Activated CD4-positive, alpha-beta T cell treated with anti-CD3 and anti-CD28 coated beads, Interleukin-2, amount 10 ng/mL, durations not matched to agents 7 days and 5 days (primary cell): ENCODE measurements around the gene DNMT3B. TPM values are rescaled to one million over a fixed set of nuclear protein-coding genes. Genes with fewer than 3 reads are reported as not detected.

Experiments used
- CTCF ChIA-PET: fragments of 350-600 bp; sonication (Branson Sonifier 250); formaldehyde crosslinking; loops from one replicate; lab custom pipeline; 2021; ENCODE audit warnings: antibody characterized with exemption; lab: Charles Lee
- POLR2A ChIA-PET: fragments of 350-600 bp; sonication (Branson Sonifier 250); formaldehyde crosslinking; loops from one replicate; lab custom pipeline; 2021; ENCODE audit warnings: antibody characterized with exemption; lab: Charles Lee
- DNase-seq: peaks from one replicate; pipeline ENCODE4 v3.0.0-alpha.2; 2020
- H3K27ac Mint-ChIP-seq: one replicate; pipeline ENCODE4 v1.8.0; 2021; ENCODE audit warnings: mild to moderate bottlenecking, moderate library complexity, mixed read lengths
- H3K27me3 Mint-ChIP-seq: one replicate; pipeline ENCODE4 v1.8.0; 2021; ENCODE audit warnings: mixed read lengths
- H3K36me3 Mint-ChIP-seq: one replicate; pipeline ENCODE4 v1.8.0; 2021; ENCODE audit warnings: low read depth, mixed read lengths
- H3K4me1 Mint-ChIP-seq: one replicate; pipeline ENCODE4 v1.8.0; 2021; ENCODE audit warnings: mixed read lengths
- H3K4me3 Mint-ChIP-seq: one replicate; pipeline ENCODE4 v1.8.0; 2021; ENCODE audit warnings: mild to moderate bottlenecking, moderate library complexity, mixed read lengths
- H3K9me3 Mint-ChIP-seq: one replicate; pipeline ENCODE4 v1.8.0; 2021; ENCODE audit warnings: mixed read lengths
- total RNA-seq, 2 experiments: library from RNA; stranded (reverse); gene quantifications; one replicate each; pipeline ENCODE4 v1.2.3, GENCODE V29; 2021

DNMT3B gene
- total RNA-seq, 2 experiments from 2014 or later = 3.7 to 4.1 TPM

GRCh38 chr20:32820698-32821377 lies 58.7 kb downstream of the DNMT3B start:
- Mint-ChIP-seq H3K27ac (peak overlapping the region; percentile 98), H3K27me3 (no peaks in the 10 kb centered on the region), H3K36me3 (peaks cover 21% of the 10 kb centered on the region), H3K4me3 (peak overlapping the region; percentile 96), H3K4me1 (peaks cover 41% of the 10 kb centered on the region), H3K9me3 (no peaks in the 10 kb centered on the region)
- POLR2A ChIA-PET = interaction anchor here (0.6 kb wide), 1 partner anchor 54 kb away, joined by 3 read pairs; no protein-coding TSS in a partner anchor
- DNase-seq = no peak
- CTCF ChIA-PET = interaction anchor here (0.6 to 1.7 kb wide), 5 partner anchors 9 to 68 kb away, joined by 3 to 6 read pairs (median 3); no protein-coding TSS in a partner anchor

GRCh38 chr20:32822225-32822624 lies 60.0 kb downstream of the DNMT3B start:
- Mint-ChIP-seq H3K27me3 (no peaks in the 10 kb centered on the region), H3K27ac (peak overlapping the region; percentile 98), H3K9me3 (no peaks in the 10 kb centered on the region), H3K4me3 (peak overlapping the region; percentile 96), H3K36me3 (peaks cover 29% of the 10 kb centered on the region), H3K4me1 (peaks cover 45% of the 10 kb centered on the region)
- POLR2A ChIA-PET = interaction anchor here (0.6 kb wide), 1 partner anchor 569 kb away, joined by 3 read pairs; no protein-coding TSS in a partner anchor
- CTCF ChIA-PET = interaction anchor here (0.5 to 3.3 kb wide), 2 partner anchors 13 to 21 kb away, joined by 3 to 11 read pairs; no protein-coding TSS in a partner anchor
- DNase-seq = no peak

- H3K27ac Mint-ChIP-seq = peak overlapping the region; percentile 19
- no peak for DNase-seq
- no peak overlapping the region for H3K4me3 Mint-ChIP-seq
- no peaks in the 10 kb centered on the region for H3K27me3 Mint-ChIP-seq
- H3K9me3 Mint-ChIP-seq = no peaks in the 10 kb centered on the region
- H3K4me1 Mint-ChIP-seq = peaks cover 48% of the 10 kb centered on the region
- ChIA-PET CTCF (interaction anchor here (1.2 to 3.3 kb wide), 2 partner anchors 20 to 33 kb away, joined by 3 to 11 read pairs; no protein-coding TSS in a partner anchor), POLR2A (no interaction called here)
- peaks cover 34% of the 10 kb centered on the region for H3K36me3 Mint-ChIP-seq
Observed at GRCh38 chr20:32823078-32823477, 60.9 kb downstream of the DNMT3B start.

- Mint-ChIP-seq H3K4me3 (no peak overlapping the region), H3K36me3 (peaks cover 40% of the 10 kb centered on the region), H3K4me1 (peaks cover 52% of the 10 kb centered on the region), H3K27ac (peak overlapping the region; percentile 12), H3K27me3 (no peaks in the 10 kb centered on the region), H3K9me3 (no peaks in the 10 kb centered on the region)
- ChIA-PET POLR2A (no interaction called here), CTCF (interaction anchor here (0.5 to 3.3 kb wide), 4 partner anchors 19 to 97 kb away, joined by 3 to 11 read pairs (median 4); no protein-coding TSS in a partner anchor)
- no peak for DNase-seq
Observed at GRCh38 chr20:32823737-32824588, 61.8 kb downstream of the DNMT3B start.

GRCh38 chr20:32828029-32828680 lies 66.0 kb downstream of the DNMT3B start:
- POLR2A ChIA-PET = no interaction called here
- H3K4me1 Mint-ChIP-seq = peaks cover 64% of the 10 kb centered on the region
- H3K27me3 Mint-ChIP-seq = no peaks in the 10 kb centered on the region
- H3K9me3 Mint-ChIP-seq = no peaks in the 10 kb centered on the region
- CTCF ChIA-PET = interaction anchor here (0.6 to 0.9 kb wide), 3 partner anchors 34 to 1137 kb away, joined by 3 to 5 read pairs (median 4); no protein-coding TSS in a partner anchor
- peaks cover 60% of the 10 kb centered on the region for H3K36me3 Mint-ChIP-seq
- no peak for DNase-seq
- H3K27ac Mint-ChIP-seq = no peak overlapping the region
- no peak overlapping the region for H3K4me3 Mint-ChIP-seq

- H3K36me3 Mint-ChIP-seq = peaks cover 51% of the 10 kb centered on the region
Observed at GRCh38 chr20:32829311-32830005, 67.3 kb downstream of the DNMT3B start.

GRCh38 chr20:32830437-32830836 lies 68.3 kb downstream of the DNMT3B start:
- peaks cover 60% of the 10 kb centered on the region for H3K4me1 Mint-ChIP-seq
- DNase-seq = no peak

More at GRCh38 chr20:32829311-32830005, 67.3 kb downstream of the DNMT3B start:
- POLR2A ChIA-PET = no interaction called here
- Mint-ChIP-seq H3K4me3 (no peak overlapping the region), H3K9me3 (no peaks in the 10 kb centered on the region), H3K4me1 (peaks cover 59% of the 10 kb centered on the region), H3K27me3 (no peaks in the 10 kb centered on the region), H3K27ac (peak overlapping the region; percentile 69)
- DNase-seq = no peak
- CTCF ChIA-PET = interaction anchor here (0.9 to 1.4 kb wide), 3 partner anchors 9 to 40 kb away, joined by 3 to 5 read pairs (median 4); partner anchors contain the start of gene MAPRE1

GRCh38 chr20:32831982-32832381 lies 69.8 kb downstream of the DNMT3B start:
- Mint-ChIP-seq H3K36me3 (peaks cover 57% of the 10 kb centered on the region), H3K4me3 (peak overlapping the region; percentile 56), H3K9me3 (no peaks in the 10 kb centered on the region), H3K27me3 (no peaks in the 10 kb centered on the region), H3K27ac (peak overlapping the region; percentile 76), H3K4me1 (peaks cover 67% of the 10 kb centered on the region)
- DNase-seq = no peak
- ChIA-PET CTCF (interaction anchor here (0.6 to 0.9 kb wide), 3 partner anchors 12 to 734 kb away, joined by 3 to 4 read pairs (median 3); no protein-coding TSS in a partner anchor), POLR2A (no interaction called here)

More at GRCh38 chr20:32830437-32830836, 68.3 kb downstream of the DNMT3B start:
- Mint-ChIP-seq H3K27me3 (no peaks in the 10 kb centered on the region), H3K9me3 (no peaks in the 10 kb centered on the region), H3K27ac (no peak overlapping the region), H3K4me3 (no peak overlapping the region), H3K36me3 (peaks cover 52% of the 10 kb centered on the region)
- POLR2A ChIA-PET = no interaction called here
- CTCF ChIA-PET = interaction anchor here (0.9 to 1.4 kb wide), 3 partner anchors 10 to 41 kb away, joined by 3 to 5 read pairs (median 4); partner anchors contain the start of gene MAPRE1

GRCh38 chr20:32832664-32833063 lies 70.5 kb downstream of the DNMT3B start:
- DNase-seq = peak; percentile 59
- Mint-ChIP-seq H3K27ac (peak overlapping the region; percentile 76), H3K4me1 (peaks cover 71% of the 10 kb centered on the region), H3K27me3 (no peaks in the 10 kb centered on the region), H3K36me3 (peaks cover 59% of the 10 kb centered on the region), H3K9me3 (no peaks in the 10 kb centered on the region), H3K4me3 (peak overlapping the region; percentile 56)
- ChIA-PET CTCF (interaction anchor here (0.9 kb wide), 1 partner anchor 11 kb away, joined by 3 read pairs; no protein-coding TSS in a partner anchor), POLR2A (no interaction called here)

GRCh38 chr20:32834972-32835371 lies 72.8 kb downstream of the DNMT3B start:
- POLR2A ChIA-PET = no interaction called here
- H3K27me3 Mint-ChIP-seq = no peaks in the 10 kb centered on the region
- no peak for DNase-seq
- no peak overlapping the region for H3K4me3 Mint-ChIP-seq
- H3K9me3 Mint-ChIP-seq = no peaks in the 10 kb centered on the region
- peaks cover 60% of the 10 kb centered on the region for H3K36me3 Mint-ChIP-seq
- H3K4me1 Mint-ChIP-seq = peaks cover 66% of the 10 kb centered on the region
- CTCF ChIA-PET = interaction anchor here (0.6 kb wide), 2 partner anchors 13 to 138 kb away, joined by 3 to 4 read pairs; no protein-coding TSS in a partner anchor
- H3K27ac Mint-ChIP-seq = no peak overlapping the region

GRCh38 chr20:32837157-32837556 lies 75.0 kb downstream of the DNMT3B start:
- H3K36me3 Mint-ChIP-seq = peaks cover 57% of the 10 kb centered on the region
- CTCF ChIA-PET = interaction anchor here (0.6 to 0.9 kb wide), 3 partner anchors 17 to 59 kb away, joined by 4 to 6 read pairs (median 5); no protein-coding TSS in a partner anchor
- H3K4me1 Mint-ChIP-seq = peaks cover 61% of the 10 kb centered on the region
- H3K9me3 Mint-ChIP-seq = no peaks in the 10 kb centered on the region
- H3K27ac Mint-ChIP-seq = no peak overlapping the region
- POLR2A ChIA-PET = no interaction called here
- DNase-seq = no peak
- no peaks in the 10 kb centered on the region for H3K27me3 Mint-ChIP-seq
- no peak overlapping the region for H3K4me3 Mint-ChIP-seq
